Putamen (tissue), 1 donor: ENCODE data around the gene AGBL2.
"Not testable (repeated sequence)": the region's sequence is repeated elsewhere in the genome, so short reads cannot be mapped to it uniquely, and the experiment has no call there.

ENCODE experiments used
- DNase-seq: peaks from one replicate; pipeline ENCODE4 v3.0.0-alpha.2; 2016; ENCODE audit warnings: low spot score

Gene AGBL2

DNA sequence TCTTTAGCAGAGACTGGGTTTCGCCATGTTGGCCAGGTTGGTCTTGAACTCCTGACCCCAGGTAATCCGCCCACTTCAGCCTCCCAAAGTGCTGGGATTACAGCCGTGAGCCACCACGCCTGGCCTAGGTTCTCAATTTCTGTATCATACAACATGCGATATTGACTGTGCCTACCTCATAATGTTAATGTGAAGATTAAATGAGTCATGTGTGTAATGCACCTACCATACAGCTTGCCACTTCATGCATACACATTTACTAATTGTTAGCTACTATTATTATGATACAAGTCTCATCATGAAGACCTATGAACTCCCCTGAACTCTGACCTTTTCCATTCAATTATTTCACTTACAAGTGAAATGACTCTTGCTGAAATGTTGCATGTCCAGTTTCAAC lies 25.7 kb downstream of the AGBL2 start:
- no peak for DNase-seq

DNA sequence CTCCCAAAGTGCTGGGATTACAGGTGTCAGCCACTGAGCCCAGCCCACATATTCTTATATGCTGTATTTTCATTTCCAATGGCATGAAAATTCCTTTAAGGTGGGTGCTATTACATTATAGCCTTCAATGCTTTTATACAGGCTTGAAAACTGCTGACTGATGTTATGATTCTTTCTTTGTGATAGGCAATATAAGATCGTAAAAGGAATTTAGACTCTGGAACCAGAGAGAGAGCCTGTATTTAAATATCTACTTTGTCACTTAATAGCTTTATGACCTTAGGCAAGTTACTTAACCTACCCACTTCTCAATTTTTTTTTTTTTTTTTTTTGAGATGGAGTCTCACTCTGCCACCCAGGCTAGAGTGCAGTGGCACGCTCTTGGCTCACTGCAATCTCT lies 26.2 kb downstream of the AGBL2 start:
- no peak for DNase-seq

- DNase-seq: no peak
These were observed 27.1 kb downstream of the AGBL2 start for GRCh38 chr11:47688111-47688510.

- DNase-seq: not testable (repeated sequence)
These were observed 28.5 kb downstream of the AGBL2 start for GRCh38 chr11:47686704-47687103.

DNA sequence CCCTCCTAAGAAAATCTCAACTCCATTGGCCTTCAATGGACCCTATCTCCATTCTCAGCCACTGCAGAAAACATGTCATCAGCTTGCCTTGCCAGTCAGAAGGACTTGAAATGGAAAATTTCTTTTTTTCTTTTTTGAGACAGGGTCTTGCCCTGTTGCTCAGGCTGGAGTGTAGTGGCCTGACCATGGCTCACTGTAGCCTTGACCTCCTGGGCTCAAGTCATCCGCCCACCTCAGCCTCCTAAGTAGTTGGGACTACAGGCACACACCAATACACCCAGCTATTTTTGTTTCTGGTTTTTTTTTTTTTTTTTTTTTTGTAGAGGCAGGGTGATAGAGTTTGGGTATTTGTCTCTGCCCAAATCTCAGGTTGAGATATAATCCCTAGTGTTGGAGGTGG lies 29.0 kb downstream of the AGBL2 start:
- no peak for DNase-seq

- no peak for DNase-seq
These were observed 39.3 kb downstream of the AGBL2 start for GRCh38 chr11:47675851-47676250.

GRCh38 chr11:47672283-47672730 lies 42.9 kb downstream of the AGBL2 start:
- DNase-seq: no peak

DNA sequence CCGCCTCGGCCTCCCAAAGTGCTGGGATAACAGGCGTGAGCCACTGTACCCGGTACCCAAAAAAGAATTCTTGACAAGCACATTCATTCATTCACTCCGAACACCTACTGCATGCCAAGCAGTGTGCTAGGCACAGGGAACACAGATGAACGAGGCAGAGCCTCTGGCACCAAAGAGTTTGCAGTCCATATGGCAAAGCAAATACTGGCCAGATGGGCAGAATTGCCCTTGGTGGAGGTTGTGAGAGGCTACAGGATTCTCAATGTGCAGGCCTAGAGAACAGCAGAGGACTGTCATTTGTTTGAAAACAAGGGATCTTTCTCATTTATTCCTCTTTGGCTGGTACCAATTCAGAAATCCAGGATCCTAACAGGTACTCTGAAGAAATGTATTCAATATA lies 45.3 kb downstream of the AGBL2 start:
- DNase-seq: no peak

DNA sequence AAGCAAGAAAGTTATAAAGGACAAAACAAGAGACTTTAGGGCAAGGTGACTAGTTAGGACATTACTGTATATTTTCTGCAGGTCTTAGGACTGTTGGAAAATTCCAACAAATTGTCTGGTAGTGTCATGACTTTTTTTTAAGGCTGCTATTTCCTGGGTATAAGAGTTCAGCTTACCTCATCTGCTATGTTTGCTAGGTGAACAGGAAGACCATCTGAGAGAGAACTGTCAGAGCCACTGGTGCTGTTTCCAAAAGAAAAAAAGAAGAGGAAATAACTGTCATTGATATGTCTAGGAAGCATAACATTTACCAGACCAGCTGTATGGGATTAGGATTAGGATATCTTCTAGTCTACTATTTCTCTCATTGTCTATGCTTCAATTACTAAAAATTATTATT lies 46.5 kb downstream of the AGBL2 start:
- DNase-seq: no peak

GRCh38 chr11:47667555-47667954 lies 47.6 kb downstream of the AGBL2 start:
- DNase-seq: no peak

DNA sequence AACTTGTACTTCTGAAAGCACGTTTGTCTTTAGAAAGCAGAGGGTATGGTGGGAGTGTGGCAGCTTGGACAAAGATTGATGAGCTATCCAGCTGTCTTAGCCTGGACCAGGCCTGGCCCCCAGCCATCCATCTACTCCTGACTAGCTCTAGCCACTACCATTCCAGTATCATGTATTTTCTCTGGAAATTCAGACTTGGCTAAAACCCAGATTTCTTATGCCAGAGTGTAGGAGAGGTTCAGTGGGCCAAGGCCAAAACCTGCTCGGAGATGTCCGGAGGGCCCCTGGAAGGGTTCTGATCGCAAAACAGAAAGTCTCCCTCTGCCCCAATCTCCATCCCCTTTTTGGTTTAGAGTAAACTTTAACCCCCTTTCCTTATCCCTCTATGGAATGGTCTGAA lies 48.0 kb downstream of the AGBL2 start:
- no peak for DNase-seq

DNA sequence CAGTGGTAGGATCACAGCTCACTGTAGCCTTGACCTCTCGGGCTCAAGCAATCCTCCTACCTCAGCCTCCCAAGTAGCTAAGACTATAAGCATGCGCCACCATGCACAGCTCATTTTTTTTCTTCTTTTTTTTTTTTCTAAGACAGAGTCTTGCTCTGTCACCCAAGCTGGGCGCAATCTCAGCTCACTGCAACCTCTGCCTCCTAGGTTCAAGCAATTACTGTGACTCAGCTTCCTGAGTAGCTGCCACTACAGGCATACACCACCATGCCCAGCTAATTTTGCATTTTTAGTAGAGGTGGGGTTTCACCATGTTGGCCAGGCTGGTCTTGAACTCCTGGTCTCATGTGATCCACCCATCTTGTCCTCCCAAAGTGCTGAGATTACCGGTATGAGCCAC lies 50.2 kb downstream of the AGBL2 start:
- DNase-seq: not testable (repeated sequence)

GRCh38 chr11:47661245-47661644 lies 53.9 kb downstream of the AGBL2 start:
- DNase-seq: no peak

- DNase-seq: no peak
These were observed 55.9 kb downstream of the AGBL2 start for GRCh38 chr11:47659276-47659675.

DNA sequence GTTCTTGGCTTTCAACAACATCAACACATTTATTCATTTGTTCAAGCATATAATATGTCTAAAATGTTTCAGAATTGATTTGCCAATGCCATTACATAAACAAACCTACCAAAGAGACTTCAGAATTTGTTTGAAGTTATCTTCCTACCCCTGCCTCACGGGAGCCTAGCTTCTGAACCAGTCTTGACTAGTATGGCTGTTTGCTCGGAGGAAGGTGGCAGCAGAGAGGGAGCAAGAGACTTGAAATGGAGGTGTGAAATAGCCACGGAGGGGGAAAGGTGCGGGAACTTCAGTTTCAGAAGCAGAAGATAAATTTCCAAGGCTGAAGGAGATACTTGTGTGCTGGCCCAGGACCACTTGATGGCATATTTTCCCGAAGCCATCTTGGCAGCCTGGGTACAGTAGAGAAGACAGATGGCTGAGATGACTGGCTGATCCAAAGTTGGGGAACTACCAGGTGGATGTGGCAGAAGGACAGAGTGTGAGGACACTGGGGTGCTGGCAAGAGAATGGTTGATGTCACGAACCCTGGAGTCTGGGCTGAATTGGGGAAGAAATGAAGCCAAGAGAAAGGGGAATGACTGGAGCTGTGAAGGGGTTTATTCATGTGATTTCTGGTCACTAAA lies 58.8 kb downstream of the AGBL2 start:
- no peak for DNase-seq

DNA sequence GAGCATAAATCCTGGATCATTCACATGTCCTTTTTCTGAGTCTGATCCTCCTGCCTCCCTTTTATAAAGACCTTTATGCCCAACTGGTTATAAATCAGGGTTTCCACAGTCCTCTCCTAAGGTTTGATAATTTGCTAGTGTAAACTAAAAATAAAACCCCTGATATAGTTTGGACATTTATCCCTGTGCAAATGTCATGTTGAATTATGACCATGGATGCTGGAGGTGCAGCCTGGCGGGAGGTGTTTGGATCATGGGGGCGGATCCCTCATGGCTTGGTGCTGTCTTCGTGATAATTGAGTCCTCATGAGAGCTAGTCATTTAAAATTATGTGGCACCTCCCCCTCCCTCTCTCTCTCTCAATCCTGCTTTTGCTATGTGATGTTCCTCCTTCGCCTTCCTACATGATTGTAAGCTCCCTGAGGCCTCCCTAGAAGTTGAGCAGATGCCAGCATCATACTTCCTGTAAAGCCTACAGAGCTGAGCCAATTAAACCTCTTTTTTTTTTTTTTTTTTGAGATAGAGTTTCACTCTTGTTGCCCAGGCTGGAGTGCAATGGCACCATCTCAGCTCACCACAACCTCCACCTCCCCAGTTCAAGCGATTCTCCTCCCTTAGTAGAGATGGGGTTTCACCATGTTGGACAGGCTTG lies 63.2 kb downstream of the AGBL2 start:
- no peak for DNase-seq

DNA sequence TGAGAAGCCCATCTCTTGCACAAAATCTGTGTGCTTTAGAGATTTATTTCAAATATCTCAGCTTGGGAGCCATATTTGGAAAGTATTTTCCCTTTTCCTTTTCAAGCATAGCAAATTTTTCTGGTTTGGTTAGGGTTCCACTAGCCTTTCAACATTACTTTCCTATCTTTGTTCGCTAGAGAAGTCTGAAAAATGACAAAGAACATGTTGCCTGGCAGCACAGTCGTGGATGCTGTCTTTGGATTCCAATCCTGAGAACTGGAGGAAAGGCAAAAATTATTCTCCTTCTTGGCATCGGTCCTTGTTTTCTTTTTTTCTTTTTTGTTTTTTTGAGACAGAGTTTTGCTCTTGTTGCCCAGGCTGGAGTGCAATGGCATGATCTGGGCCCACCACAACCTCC lies 65.9 kb downstream of the AGBL2 start:
- DNase-seq: no peak

DNA sequence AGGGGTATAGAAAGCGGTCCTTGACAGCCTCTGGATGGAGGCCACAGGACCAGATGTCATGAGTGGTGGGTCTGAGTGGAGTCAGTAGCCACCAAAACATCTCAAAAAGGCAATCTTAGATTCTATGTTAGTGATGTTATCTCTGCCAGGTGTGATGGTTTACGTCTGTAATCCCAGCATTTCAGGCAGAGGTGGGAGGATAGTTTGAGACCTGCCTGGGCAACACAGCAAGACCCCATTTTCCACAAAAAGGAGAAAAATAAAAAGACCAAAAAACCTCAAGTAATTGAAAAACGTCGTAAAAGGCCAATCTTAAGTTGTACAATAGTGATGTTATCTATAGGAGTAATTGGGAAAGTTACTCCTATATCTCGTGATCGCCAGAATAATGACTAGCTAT lies 69.2 kb downstream of the AGBL2 start:
- DNase-seq: no peak

DNA sequence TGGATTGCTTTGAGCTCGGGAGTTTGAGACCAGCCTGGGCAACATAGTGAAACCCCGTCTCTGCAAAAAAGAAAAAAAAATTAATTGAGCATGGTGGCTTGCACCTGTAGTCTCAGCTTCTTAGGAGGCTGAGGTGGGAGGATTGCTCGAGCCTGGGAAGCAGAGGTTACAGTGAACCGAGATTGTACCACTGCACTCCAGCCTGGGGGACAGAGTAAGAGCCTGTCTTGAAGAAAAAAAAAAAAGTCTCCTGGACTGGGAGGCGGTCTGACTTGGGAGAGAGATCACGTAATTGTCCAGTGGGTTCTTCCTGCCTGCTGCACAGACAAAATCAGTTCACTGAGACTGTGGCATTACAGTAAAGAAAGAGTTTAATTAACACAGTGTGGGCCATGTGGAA lies 69.7 kb downstream of the AGBL2 start:
- DNase-seq: no peak

DNA sequence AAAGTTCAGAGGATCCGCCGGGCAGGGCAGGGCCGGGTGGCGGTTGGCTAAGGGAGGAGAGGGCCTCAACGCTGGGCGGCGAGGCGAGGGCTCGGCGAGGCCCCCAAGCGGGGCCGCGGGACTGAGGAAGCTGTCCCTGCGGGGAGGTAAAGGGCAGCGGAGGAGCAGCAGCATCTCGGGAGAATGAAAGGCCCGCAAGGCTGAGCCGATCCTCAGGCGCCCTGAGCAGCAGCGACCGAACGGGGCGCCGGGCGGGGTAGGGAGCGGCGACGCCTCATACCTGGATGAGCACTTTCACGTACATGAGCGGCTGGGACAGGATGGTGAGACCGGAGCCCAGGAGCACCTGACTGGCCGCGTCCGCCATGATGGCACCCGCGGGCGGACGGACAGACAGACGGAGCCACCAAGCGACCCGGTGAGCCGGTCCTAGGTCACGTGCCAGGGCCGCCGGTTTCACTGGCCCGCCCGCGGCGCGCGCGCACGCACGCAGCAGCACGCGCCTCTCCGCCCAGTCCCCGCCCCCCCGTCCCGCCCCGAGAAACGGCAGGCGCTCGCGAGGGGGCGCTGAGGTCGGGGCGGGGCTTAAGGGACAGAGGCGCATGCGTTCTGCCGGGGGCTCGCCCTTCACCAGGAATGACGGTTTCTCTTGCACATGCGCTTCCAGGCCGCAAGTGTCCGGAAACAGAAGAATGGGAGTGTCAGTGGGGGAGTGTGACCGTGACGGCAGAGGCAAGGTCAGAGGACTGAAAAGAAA lies 72.9 kb downstream of the AGBL2 start, which contains the start of gene MTCH2:
Gene MTCH2 (minus strand): TSS at position 461 of the 757 bp plus-strand sequence. CDS start 94 bp downstream, at position 367.
- DNase-seq: peak; percentile 97

DNA sequence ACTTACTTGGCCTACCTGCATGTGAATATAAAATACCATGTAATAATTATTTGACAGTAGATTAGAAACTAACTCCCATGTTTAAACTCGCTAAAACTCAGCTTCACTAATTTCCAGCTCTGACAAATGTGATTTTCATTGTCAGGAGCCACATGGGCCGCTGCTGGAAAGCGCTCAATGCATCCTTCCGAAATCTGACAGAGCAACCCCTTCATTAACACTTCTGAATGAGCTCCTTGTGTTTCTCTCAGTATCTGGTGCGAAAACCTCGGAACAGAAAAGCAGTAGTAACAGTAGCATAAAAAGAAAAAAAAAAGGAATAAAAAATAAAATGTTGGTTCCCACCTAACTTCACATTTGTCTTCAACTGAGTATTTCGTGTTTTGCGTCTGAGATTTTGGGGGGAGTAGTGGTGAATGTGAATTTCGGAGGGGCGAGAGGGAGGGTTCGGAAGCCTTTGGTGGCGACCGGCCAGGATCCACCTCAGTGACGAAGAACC lies 73.5 kb downstream of the AGBL2 start:
- DNase-seq: peak; percentile 68

- not testable (repeated sequence) for DNase-seq
These were observed 74.7 kb downstream of the AGBL2 start for GRCh38 chr11:47640506-47640905.

DNA sequence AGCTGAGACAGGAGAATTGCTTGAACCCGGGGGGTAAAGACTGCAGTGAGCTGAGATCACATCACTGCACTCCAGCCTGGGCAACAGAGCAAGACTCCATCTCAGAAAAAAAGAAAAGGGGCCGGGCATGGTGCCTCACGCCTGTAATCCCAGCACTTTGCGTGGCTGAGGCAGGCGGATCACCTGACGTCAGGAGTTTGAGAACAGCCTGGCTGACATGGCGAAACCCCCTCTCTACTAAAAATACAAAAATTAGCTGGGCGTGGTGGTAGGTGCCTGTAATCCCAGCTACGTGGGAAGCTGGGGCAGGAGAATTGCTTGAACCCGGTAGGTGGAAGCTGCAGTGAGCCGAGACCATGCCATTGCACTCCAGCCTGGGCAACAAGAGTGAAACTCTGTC lies 78.8 kb downstream of the AGBL2 start:
- not testable (repeated sequence) for DNase-seq
